Skin epidermis (tissue), 12 donors: ENCODE measurements around the gene TAF1B.

Source experiments
- H3K27ac ChIP-seq, 21 experiments: fragments of 200-600 bp; sonication (generic) in 11 of 21; one replicate each; pipeline ENCODE4 v1.5.0; 2020; ENCODE audit warnings: mild to moderate bottlenecking in 3 of 21, inconsistent platforms in 2 of 21, moderate library complexity in 2 of 21
- H3K4me3 ChIP-seq, 7 experiments: fragments of 200-600 bp; sonication (generic) in 2 of 7; one replicate each; pipeline ENCODE4 v1.5.0; 2020; ENCODE audit warnings: inconsistent platforms in 2 of 7, mild to moderate bottlenecking in 2 of 7, moderate library complexity in 1 of 7

TAF1B gene

DNA sequence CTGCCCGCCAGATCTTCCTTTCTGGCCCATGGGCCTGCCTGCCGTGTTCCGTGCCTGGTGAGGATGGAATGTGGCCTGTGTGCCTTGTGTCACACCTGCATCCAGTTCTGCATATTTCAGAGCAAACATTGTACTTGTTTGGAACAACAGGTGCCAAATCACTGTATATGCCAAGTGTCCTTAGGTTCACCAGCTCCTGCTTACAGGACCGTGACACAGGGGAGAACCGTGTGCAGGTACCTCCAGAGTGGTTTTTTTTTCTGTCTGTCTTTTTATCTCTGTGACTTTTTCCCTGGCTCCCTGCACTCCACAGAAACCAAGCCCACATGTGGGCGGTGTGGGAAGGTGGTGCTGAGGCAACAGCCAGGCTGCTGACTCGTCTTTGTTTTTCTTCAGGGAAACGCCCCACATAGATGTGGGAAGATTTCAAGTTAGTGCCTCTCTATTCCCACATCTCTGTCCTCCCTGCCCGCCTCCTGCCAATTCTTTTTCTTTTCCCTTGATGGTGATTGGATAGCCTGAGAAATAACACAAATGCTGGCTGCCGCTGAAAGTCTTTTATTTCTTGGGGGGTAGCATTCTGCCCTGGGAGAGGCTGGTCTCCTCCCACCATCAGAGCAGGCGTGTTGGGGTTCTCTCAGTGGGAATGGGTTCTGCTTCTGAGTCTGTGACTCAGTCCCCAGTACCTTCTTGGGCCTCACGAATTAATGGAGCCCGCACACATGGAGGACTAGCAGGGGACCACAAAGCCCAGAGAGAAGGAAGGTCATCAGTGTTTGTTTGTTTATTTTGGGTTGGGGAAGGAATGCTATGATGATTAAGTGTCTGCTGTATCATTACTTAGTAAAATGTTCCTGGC lies 129.6 kb downstream of the TAF1B start:
- Histone ChIP-seq H3K4me3 (no peak overlapping the region), H3K27ac (peak overlapping the region in 19 of 21 experiments; percentile 4 to 83 (median 71))

GRCh38 chr2:9973690-9974089 lies 130.4 kb downstream of the TAF1B start:
- Histone ChIP-seq H3K27ac (peak overlapping the region in 15 of 21 experiments; percentile 1 to 83 (median 64)), H3K4me3 (no peak overlapping the region)

DNA sequence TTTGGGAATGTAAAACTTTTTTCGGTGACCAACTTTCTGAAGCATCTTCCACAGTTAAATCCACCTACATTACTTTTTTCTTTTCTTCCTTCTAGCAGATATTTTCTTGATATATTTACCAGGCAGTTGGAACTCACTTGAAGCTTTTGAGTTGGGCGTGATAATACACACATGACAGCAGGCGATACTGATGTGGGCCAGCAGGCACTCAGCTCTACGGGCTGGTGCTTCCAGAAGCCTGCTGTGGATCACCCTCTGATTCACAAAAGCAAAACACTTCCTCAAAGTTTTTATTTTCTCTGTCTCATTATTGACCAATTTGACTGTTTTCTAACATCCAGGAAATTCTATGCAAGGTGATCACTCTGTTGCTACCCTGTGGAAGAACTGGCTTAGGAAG lies 131.1 kb downstream of the TAF1B start:
- H3K27ac ChIP-seq: peak overlapping the region in 10 of 21 experiments; percentile 1 to 83 (median 68)
- no peak overlapping the region for H3K4me3 ChIP-seq

GRCh38 chr2:9975328-9975727 lies 132.1 kb downstream of the TAF1B start:
- Histone ChIP-seq H3K27ac (peak overlapping the region in 3 of 21 experiments; percentile 9 to 64 (median 21)), H3K4me3 (no peak overlapping the region)

GRCh38 chr2:9975805-9976447 lies 132.7 kb downstream of the TAF1B start:
- H3K27ac ChIP-seq: peak overlapping the region in 7 of 21 experiments; percentile 16 to 64 (median 43)
- H3K4me3 ChIP-seq: no peak overlapping the region

DNA sequence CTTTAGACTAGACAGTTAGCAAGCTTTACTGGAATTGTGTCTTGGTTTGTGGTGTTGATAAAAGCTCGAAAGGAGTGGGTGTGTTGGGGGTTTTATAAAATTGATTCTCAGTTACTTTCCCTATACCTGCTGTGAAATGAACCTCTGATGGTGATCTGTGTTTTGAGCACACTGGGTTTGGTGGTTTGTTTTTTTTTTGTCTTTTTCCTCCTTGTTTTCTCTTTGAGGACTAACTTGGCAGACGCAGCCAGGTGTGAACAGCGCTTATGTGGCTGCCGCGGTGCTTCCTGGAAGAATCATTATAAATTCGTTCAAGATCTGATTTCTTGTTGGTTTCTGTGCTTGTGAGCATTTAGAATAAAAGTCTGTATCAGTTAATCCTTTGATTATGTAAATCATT lies 136.7 kb downstream of the TAF1B start:
- Histone ChIP-seq H3K4me3 (no peak overlapping the region), H3K27ac (peak overlapping the region in 2 of 21 experiments; percentile 2 to 70)

DNA sequence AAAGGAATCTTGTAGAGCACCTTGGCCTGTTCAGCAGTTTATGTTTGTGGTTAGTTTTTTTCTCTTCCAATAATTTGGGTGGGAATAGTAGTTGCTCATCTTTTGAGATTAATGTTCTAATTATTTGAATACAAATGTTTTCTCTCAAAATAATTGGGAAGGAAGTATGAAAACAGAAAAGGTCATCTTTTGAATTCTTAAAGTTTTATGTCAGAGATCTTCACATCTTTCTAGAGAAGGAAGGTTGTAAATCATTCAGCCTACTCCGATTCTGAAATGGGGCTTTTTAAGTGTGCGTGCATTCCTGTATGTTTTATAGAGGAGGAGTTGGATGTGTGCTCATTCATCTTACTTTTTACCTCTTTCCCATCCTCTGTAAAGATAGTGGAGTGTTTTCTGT lies 137.2 kb downstream of the TAF1B start:
- Histone ChIP-seq H3K27ac (peak overlapping the region in 4 of 21 experiments; percentile 3 to 77 (median 48)), H3K4me3 (no peak overlapping the region)

- H3K27ac ChIP-seq: peak overlapping the region in 3 of 21 experiments; percentile 33 to 77 (median 50)
- no peak overlapping the region for H3K4me3 ChIP-seq
Observed at GRCh38 chr2:9981655-9982054, 138.4 kb downstream of the TAF1B start.

DNA sequence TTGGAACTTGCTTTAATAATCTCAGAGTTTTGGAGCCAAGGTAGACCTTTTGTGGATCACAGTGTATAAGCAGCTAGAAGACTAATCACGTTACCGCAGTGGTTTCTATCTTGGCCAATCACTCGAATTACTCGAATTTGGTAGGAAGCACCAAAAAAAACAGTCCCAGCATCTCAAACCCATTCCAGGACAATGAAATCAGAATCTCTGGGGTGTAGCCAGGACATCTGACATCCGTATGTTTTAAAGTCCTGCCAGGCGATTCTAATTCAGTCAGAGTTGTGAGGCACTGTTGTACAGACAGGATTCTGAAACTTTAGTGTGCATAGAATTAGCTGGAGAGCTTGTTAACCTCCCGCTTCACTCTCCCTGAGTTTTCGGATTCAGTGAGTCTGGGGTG lies 139.0 kb downstream of the TAF1B start:
- H3K4me3 ChIP-seq: no peak overlapping the region
- H3K27ac ChIP-seq: peak overlapping the region in 13 of 21 experiments; percentile 6 to 81 (median 48)

- Histone ChIP-seq H3K4me3 (no peak overlapping the region), H3K27ac (peak overlapping the region in 15 of 21 experiments; percentile 6 to 81 (median 46))
Observed at GRCh38 chr2:9982891-9983290, 139.6 kb downstream of the TAF1B start.

- no peak overlapping the region for H3K4me3 ChIP-seq
- H3K27ac ChIP-seq: peak overlapping the region in 17 of 21 experiments; percentile 22 to 81 (median 51)
Observed at GRCh38 chr2:9983401-9984216, 140.3 kb downstream of the TAF1B start.
